Measurements from ENCODE around the gene ANKS1B.

DNA sequence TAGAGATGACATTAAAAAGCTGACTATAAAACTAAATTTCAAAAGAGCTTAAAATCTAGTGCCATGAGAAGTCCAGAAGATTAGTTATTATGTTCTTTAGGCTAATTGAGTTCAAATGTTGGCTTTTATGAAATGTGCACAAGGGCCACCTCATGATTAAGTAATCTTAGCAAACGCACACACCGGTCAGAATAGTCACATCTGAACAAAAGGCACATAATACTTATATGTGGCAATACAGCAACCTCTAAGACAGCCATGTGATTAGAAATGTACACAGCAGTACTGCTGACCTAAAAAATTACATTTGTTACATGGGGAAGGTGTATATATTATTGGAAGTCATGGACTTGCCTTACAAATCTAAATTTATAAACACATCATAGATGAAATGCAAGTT is 681.9 kb downstream of the ANKS1B start:
- TF ChIP-seq, protein P1, sequence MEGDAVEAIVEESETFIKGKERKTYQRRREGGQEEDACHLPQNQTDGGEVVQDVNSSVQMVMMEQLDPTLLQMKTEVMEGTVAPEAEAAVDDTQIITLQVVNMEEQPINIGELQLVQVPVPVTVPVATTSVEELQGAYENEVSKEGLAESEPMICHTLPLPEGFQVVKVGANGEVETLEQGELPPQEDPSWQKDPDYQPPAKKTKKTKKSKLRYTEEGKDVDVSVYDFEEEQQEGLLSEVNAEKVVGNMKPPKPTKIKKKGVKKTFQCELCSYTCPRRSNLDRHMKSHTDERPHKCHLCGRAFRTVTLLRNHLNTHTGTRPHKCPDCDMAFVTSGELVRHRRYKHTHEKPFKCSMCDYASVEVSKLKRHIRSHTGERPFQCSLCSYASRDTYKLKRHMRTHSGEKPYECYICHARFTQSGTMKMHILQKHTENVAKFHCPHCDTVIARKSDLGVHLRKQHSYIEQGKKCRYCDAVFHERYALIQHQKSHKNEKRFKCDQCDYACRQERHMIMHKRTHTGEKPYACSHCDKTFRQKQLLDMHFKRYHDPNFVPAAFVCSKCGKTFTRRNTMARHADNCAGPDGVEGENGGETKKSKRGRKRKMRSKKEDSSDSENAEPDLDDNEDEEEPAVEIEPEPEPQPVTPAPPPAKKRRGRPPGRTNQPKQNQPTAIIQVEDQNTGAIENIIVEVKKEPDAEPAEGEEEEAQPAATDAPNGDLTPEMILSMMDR (conservative IDR thresholded peaks at IDR 0.05; ENCODE audit: low read depth, low read length), result no peak
- no peak for TF ChIP-seq RCOR1 (IDR thresholded peaks at IDR 0.05; ENCODE audit: insufficient replicate concordance, low read length)
- TF ChIP-seq POLR2A (IDR thresholded peaks at IDR 0.05; ENCODE audit: low read depth, low read length), result no peak
- no peak for TF ChIP-seq CEBPB (IDR thresholded peaks at IDR 0.05; ENCODE audit: low read depth, low read length)
- no peak for TF ChIP-seq MAZ (IDR thresholded peaks at IDR 0.05; ENCODE audit: borderline replicate concordance, low read depth, low read length)
- TF ChIP-seq MAFK (IDR thresholded peaks at IDR 0.05; ENCODE audit: low read depth, low read length), result no peak
- no peak for TF ChIP-seq RFX5 (IDR thresholded peaks at IDR 0.05; ENCODE audit: low read depth, low read length)
- no peak for TF ChIP-seq USF2 (IDR thresholded peaks at IDR 0.05; ENCODE audit: low read depth, low read length)
- no peak for TF ChIP-seq RAD21 (IDR thresholded peaks at IDR 0.05; ENCODE audit: low read length)
- TF ChIP-seq MXI1 (IDR thresholded peaks at IDR 0.05; ENCODE audit: borderline replicate concordance, low read depth, low read length), result no peak

Data from IMR-90 (cell line).